PC-3 (cell line): Measurements from ENCODE around the gene SMIM14. TPM values are rescaled to one million over a fixed set of nuclear protein-coding genes. Genes with fewer than 3 reads are reported as not detected.
A peak's percentile ranks its signal among the peaks of the same experiment; 100 is the strongest.

ENCODE experiments used
- ATAC-seq: fragments of 200-7000 bp; cut with Tn5 transposase; 2 replicates; pipeline ENCODE4 v1.9.1; 2020; ENCODE audit warnings: mild to moderate bottlenecking, moderate library complexity
- BruUV-seq: library from RNA; stranded (reverse); fragments of 400-500 nt; replicated peaks from 2 replicates; lab custom pipeline; 2021; lab: Mats Ljungman, UMichigan
- CTCF ChIA-PET: fragments of 300-600 bp; sonication (Branson Sonifier 250); formaldehyde crosslinking; loops from one replicate; lab custom pipeline; 2022; ENCODE audit warnings: antibody characterized with exemption; lab: Charles Lee
- POLR2A ChIA-PET: fragments of 300-600 bp; sonication (Branson Sonifier 250); formaldehyde crosslinking; loops from one replicate; lab custom pipeline; 2022; ENCODE audit warnings: antibody characterized with exemption; ENCODE audit not compliant: unreplicated experiment; lab: Charles Lee
- DNase-seq: peaks from one replicate; pipeline ENCODE4 v3.0.0-alpha.2; 2015
- H2AFZ ChIP-seq: fragments of 300-600 bp; sonication (generic); 2 replicates; pipeline ENCODE4 v1.6.0; 2016; ENCODE audit warnings: antibody characterized with exemption, low read length
- H3F3A ChIP-seq: fragments of 300-600 bp; sonication (generic); one replicate; pipeline ENCODE4 v1.6.0; 2017; ENCODE audit warnings: antibody characterized with exemption, low read length, control low read depth, mild to moderate bottlenecking; ENCODE audit not compliant: unreplicated experiment
- H3K27ac ChIP-seq: fragments of 300-600 bp; sonication (generic); 2 replicates; pipeline ENCODE4 v1.5.1; 2016; ENCODE audit warnings: mild to moderate bottlenecking, low read length
- H3K27me3 ChIP-seq: fragments of 300-600 bp; sonication (generic); 2 replicates; pipeline ENCODE4 v1.6.1; 2016; ENCODE audit warnings: low read length, mixed read lengths
- H3K36me3 ChIP-seq: fragments of 300-600 bp; sonication (generic); 2 replicates; pipeline ENCODE4 v1.6.1; 2016; ENCODE audit warnings: low read depth, mixed run types, low read length, mixed read lengths
- H3K4me1 ChIP-seq: fragments of 300-600 bp; sonication (generic); 2 replicates; pipeline ENCODE4 v1.5.1; 2016; ENCODE audit warnings: low read length; ENCODE audit not compliant: insufficient read depth
- H3K4me2 ChIP-seq: fragments of 300-600 bp; sonication (generic); 2 replicates; pipeline ENCODE4 v1.6.0; 2016; ENCODE audit warnings: low read length
- H3K4me3 ChIP-seq: fragments of 300-600 bp; sonication (generic); 2 replicates; pipeline ENCODE4 v1.5.1; 2016; ENCODE audit warnings: mild to moderate bottlenecking, low read length, mixed read lengths
- H3K79me2 ChIP-seq: fragments of 300-600 bp; sonication (generic); 2 replicates; pipeline ENCODE4 v1.6.1; 2017; ENCODE audit warnings: low read length, mixed read lengths
- H3K9ac ChIP-seq: fragments of 300-600 bp; sonication (generic); 2 replicates; pipeline ENCODE4 v1.6.0; 2016; ENCODE audit warnings: mild to moderate bottlenecking, low read length
- H3K9me2 ChIP-seq: fragments of 300-600 bp; sonication (generic); replicated peaks from 2 replicates; pipeline ENCODE4 v1.6.1; 2016; ENCODE audit warnings: mixed run types, low read length, mixed read lengths
- H3K9me3 ChIP-seq: fragments of 300-600 bp; sonication (generic); 2 replicates; pipeline ENCODE4 v1.6.1; 2016; ENCODE audit warnings: low read length, mixed read lengths
- H4K20me1 ChIP-seq: fragments of 300-600 bp; sonication (generic); 2 replicates; pipeline ENCODE4 v1.6.1; 2016; ENCODE audit warnings: low read length, mixed read lengths
- CTCF ChIP-seq: fragments of 300-600 bp; sonication (generic); conservative IDR thresholded peaks from 2 replicates; pipeline ENCODE4 v1.5.1; 2017; ENCODE audit warnings: antibody characterized with exemption, low read depth, mild to moderate bottlenecking, low read length
- EZH2 ChIP-seq: fragments of 300-600 bp; sonication (generic); IDR thresholded peaks from one replicate; pipeline ENCODE4 v1.6.1; 2017; ENCODE audit warnings: antibody characterized with exemption, mild to moderate bottlenecking, low read length; ENCODE audit not compliant: unreplicated experiment
- EZH2phosphoT487 ChIP-seq: fragments of 300-600 bp; sonication (generic); IDR thresholded peaks from 2 replicates; pipeline ENCODE4 v1.6.1; 2018; ENCODE audit warnings: mild to moderate bottlenecking, antibody characterized with exemption, low read length, borderline replicate concordance
- intact Hi-C: fragments of 100-400 bp; cut with micrococcal nuclease; formaldehyde crosslinking; loops from 2 replicates; pipeline ENCODE4 v1.9.0; 2023
- total RNA-seq: library from RNA; depleted of rRNA; stranded (reverse); fragments of >200 nt; gene quantifications from 2 replicates; pipeline ENCODE4 v1.2.3, GENCODE V29; 2014

The SMIM14 gene
- total RNA-seq, 1 experiment from 2014 or later, result 4.8 TPM

GRCh38 chr4:39568805-39569204 lies 69.9 kb downstream of the SMIM14 start:
- Histone ChIP-seq H2AFZ (peak overlapping the region; percentile 53; the same call in 1 of the 2 replicates), H3K4me2 (peak overlapping the region; percentile 77), H3K9me3 (no peaks in the 10 kb centered on the region), H3K27me3 (no peaks in the 10 kb centered on the region), H3K9me2 (no peaks in the 10 kb centered on the region), H4K20me1 (no peaks in the 10 kb centered on the region), H3K79me2 (no peaks in the 10 kb centered on the region), H3K4me3 (peak overlapping the region; percentile 40; the same call in 1 of the 2 replicates), H3F3A (peaks cover 4% of the 10 kb centered on the region), H3K36me3 (no peaks in the 10 kb centered on the region), H3K9ac (peak overlapping the region; percentile 40), H3K4me1 (peaks cover 21% of the 10 kb centered on the region), H3K27ac (peak overlapping the region; percentile 80)
- peak; percentile 46 for ATAC-seq
- intact Hi-C loops, result no loop called here
- no peak for TF ChIP-seq EZH2phosphoT487
- TF ChIP-seq CTCF, result no peak
- no peak for TF ChIP-seq EZH2
- POLR2A ChIA-PET, result interaction anchor here (0.7 kb wide), 1 partner anchor 11 kb away, joined by 4 read pairs; no protein-coding TSS in a partner anchor
- CTCF ChIA-PET, result no interaction called here
- peak; percentile 83 for DNase-seq
- no TSS peak for BruUV-seq

GRCh38 chr4:39565878-39566600 lies 72.6 kb downstream of the SMIM14 start:
- Histone ChIP-seq H3K9ac (no peak overlapping the region), H2AFZ (no peak overlapping the region), H3K4me2 (no peak overlapping the region), H3K9me3 (no peaks in the 10 kb centered on the region), H3K4me1 (peaks cover 21% of the 10 kb centered on the region), H3K9me2 (no peaks in the 10 kb centered on the region), H3K4me3 (no peak overlapping the region), H3K27me3 (no peaks in the 10 kb centered on the region), H3K36me3 (no peaks in the 10 kb centered on the region), H3K27ac (peak overlapping the region; percentile 44), H4K20me1 (no peaks in the 10 kb centered on the region), H3F3A (peaks cover 4% of the 10 kb centered on the region), H3K79me2 (no peaks in the 10 kb centered on the region)
- intact Hi-C loops, result no loop called here
- ChIA-PET CTCF (no interaction called here), POLR2A (no interaction called here)
- ATAC-seq (peak; percentile 59), DNase-seq (peak; percentile 77)
- TF ChIP-seq EZH2 (no peak), EZH2phosphoT487 (no peak), CTCF (no peak)
- BruUV-seq, result no TSS peak

DNA sequence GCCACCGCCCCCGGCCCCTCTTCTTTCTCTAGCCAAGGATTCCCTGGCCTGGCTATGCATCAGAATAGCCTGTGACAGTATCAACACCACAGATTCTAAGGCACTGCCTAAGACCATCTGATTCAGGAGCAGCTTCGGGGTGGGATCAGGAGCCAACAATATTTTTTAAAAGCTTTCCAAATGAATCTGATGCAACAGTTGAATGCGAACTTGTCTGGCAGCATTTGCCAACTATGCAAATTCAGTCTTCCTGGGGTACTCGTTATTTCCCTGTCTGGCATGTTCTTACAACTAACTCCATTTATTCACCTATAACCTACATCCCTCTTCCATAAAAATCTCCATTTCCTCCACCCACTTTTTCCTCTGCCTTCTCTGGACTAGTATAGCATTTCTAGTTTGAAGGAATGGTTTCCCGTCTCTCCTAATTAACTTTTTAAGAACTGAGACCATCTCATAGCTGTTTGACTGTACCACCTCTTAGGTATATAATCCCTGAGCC lies 75.3 kb downstream of the SMIM14 start:
- intact Hi-C loops, result no loop called here
- Histone ChIP-seq H4K20me1 (no peaks in the 10 kb centered on the region), H3K9me3 (no peaks in the 10 kb centered on the region), H3K9me2 (no peaks in the 10 kb centered on the region), H3K4me1 (peaks cover 6% of the 10 kb centered on the region; the same call in 1 of the 2 replicates), H3K4me2 (no peak overlapping the region), H3K27me3 (no peaks in the 10 kb centered on the region), H3K79me2 (no peaks in the 10 kb centered on the region), H3F3A (no peaks in the 10 kb centered on the region), H3K4me3 (no peak overlapping the region), H3K36me3 (no peaks in the 10 kb centered on the region), H3K27ac (no peak overlapping the region), H2AFZ (no peak overlapping the region), H3K9ac (no peak overlapping the region)
- POLR2A ChIA-PET, result no interaction called here
- no peak for TF ChIP-seq CTCF
- no peak for TF ChIP-seq EZH2phosphoT487
- TF ChIP-seq EZH2, result no peak
- CTCF ChIA-PET, result no interaction called here
- DNase-seq (no peak), ATAC-seq (no peak)
- no TSS peak for BruUV-seq
